GM19452 (cell line): ENCODE results near the gene YWHAE.

ENCODE experiments used
- ATAC-seq: cut with Tn5 transposase; IDR thresholded peaks from one replicate; pipeline ENCODE4 v1.9.1; 2021; ENCODE audit not compliant: unreplicated experiment

The YWHAE gene

DNA sequence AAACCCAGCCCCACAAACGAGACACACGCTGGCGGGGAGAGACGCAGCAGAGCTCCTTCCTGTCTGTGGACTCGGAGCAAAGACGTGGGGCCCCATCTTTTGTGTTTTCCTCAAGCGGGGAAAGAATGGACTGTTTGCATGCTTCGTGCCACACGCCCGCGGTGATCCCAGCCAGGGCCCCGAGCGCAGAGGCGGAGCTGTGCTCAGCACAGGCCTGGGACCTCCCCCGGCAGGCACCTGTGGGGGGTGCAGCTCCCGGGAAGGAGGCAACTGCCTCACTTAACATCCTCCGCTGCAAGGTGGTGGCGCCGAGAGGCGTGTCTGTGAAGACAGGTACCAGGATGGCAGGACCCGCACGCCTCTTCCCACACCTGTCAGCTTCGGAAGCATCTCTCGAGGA lies 101.4 kb downstream of the YWHAE start:
- ATAC-seq, result no peak
